Transverse colon (tissue), 4 donors: ENCODE results near the gene TGM1. TPM values are rescaled to one million over a fixed set of nuclear protein-coding genes. Genes with fewer than 3 reads are reported as not detected.
"Not testable (repeated sequence)": the region's sequence is repeated elsewhere in the genome, so short reads cannot be mapped to it uniquely, and the experiment has no call there.

Experiments
- DNase-seq: peaks from one replicate; pipeline ENCODE4 v3.0.0-alpha.2; 2019
- H3K27ac ChIP-seq, 4 donors: fragments of 200-600 bp; sonication (generic); 2 replicates each; pipeline ENCODE4 v1.5.1; 2016 to 2018; ENCODE audit warnings: inconsistent platforms in 4 of 4
- H3K27me3 ChIP-seq: fragments of 200-600 bp; sonication (generic); 2 replicates; pipeline ENCODE4 v1.5.1; 2017; ENCODE audit warnings: inconsistent platforms
- H3K36me3 ChIP-seq, 4 donors: fragments of 200-600 bp; sonication (generic); 2 replicates each; pipeline ENCODE4 v1.5.1; 2017 to 2019; ENCODE audit warnings: inconsistent platforms in 4 of 4
- H3K4me1 ChIP-seq, 4 donors: fragments of 200-600 bp; sonication (generic); 2 replicates each; pipeline ENCODE4 v1.5.1; 2017 to 2020; ENCODE audit warnings: inconsistent platforms in 4 of 4
- H3K4me3 ChIP-seq, 4 donors: fragments of 200-600 bp; sonication (generic); 1 replicate in 1 of 4; 2 replicates in 3 of 4; pipeline versions ENCODE4 v1.5.1 to v1.6.1; 2017 to 2019; ENCODE audit warnings: inconsistent platforms in 4 of 4
- H3K9me3 ChIP-seq, 2 donors: fragments of 200-600 bp; sonication (generic); 2 replicates each; pipeline ENCODE4 v1.5.1; 2017 to 2019; ENCODE audit warnings: inconsistent platforms in 2 of 2
- EP300 ChIP-seq: sonication (generic); formaldehyde crosslinking; IDR thresholded peaks from one replicate; pipeline ENCODE4 v1.6.1; 2017; ENCODE audit warnings: antibody characterized with exemption, low read depth
- POLR2A ChIP-seq: fragments of 450-650 bp; IDR thresholded peaks from one replicate; pipeline ENCODE4 v1.6.1; 2016; ENCODE audit warnings: antibody characterized with exemption, mild to moderate bottlenecking, moderate library complexity
- POLR2AphosphoS5 ChIP-seq, 3 donors: sonication (generic); formaldehyde crosslinking; IDR thresholded peaks; one replicate each; pipeline ENCODE4 v1.6.1; 2016; ENCODE audit warnings: antibody characterized with exemption in 3 of 3
- WGBS, 2 donors: methylation state at CpG; one replicate each; pipeline ENCODE4 v1.1.5; 2018; ENCODE audit warnings: low coverage in 1 of 2; 5-methylcytosine and 5-hydroxymethylcytosine counted together
- in situ Hi-C, 4 donors: fragments of 200-750 bp; cut with MboI; loops; one replicate each; pipeline versions ENCODE4 v1.15.0 to v1.15.1; 2017; ENCODE audit warnings: low sequenced_read_pairs in 3 of 4, low pct_ligation_motif_present in 1 of 4, low pct_unique_long_range_greater_than_20kb in 1 of 4
- intact Hi-C: fragments of 100-400 bp; cut with DNase I; formaldehyde crosslinking; loops from one replicate; pipeline ENCODE4 v1.15.1; 2023; ENCODE audit warnings: low total_unique reads
- total RNA-seq, 4 donors: library from RNA; depleted of rRNA; stranded (reverse); fragments of >200 nt; gene quantifications; one replicate each; pipeline ENCODE4 v1.1.0, GENCODE V29; 2016
- TF ChIP-seq, protein P1 (sequence below), 5 experiments: fragments of 200-600 bp in 3 of 5; fragments of 450-650 bp in 2 of 5; sonication (generic) in 3 of 5; IDR thresholded peaks; 1 replicate in 2 of 5; 2 replicates in 3 of 5; pipeline ENCODE4 v1.5.1; 2016 to 2017; ENCODE audit warnings: antibody characterized with exemption in 5 of 5, inconsistent platforms in 3 of 5, mild to moderate bottlenecking in 2 of 5, moderate library complexity in 1 of 5

Gene TGM1
- total RNA-seq, 4 donors from 2014 or later: 1.4 to 96.5 (median 2.2) TPM; not detected in 1

DNA sequence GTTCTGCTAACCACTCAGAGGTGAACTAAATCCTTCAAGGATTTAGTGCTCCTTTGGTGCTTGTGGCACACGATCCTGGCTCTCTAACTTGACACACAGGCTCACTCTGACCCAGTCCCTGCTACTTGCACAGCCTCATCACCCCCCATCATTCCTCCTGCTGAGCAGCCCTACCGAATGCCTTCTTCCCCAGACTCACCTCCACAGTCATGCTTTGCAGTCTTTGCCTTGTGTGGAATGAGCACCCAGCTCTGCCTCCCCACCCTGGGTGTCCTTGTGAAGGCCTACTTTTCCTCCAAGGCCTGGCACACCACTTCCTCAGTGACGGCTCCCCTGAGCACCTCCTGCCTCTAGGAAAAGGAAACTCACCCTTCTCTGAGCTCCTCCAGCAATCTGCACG, 12.6 kb downstream of the TGM1 start:
- Histone ChIP-seq H3K36me3 (no peaks in the 10 kb centered on the region), H3K4me1 (no peaks in the 10 kb centered on the region), H3K4me3 (no peak overlapping the region), H3K9me3 (no peaks in the 10 kb centered on the region), H3K27me3 (no peaks in the 10 kb centered on the region), H3K27ac (no peak overlapping the region)
- in situ Hi-C loops (no loop called here), intact Hi-C loops (no loop called here)
- 73 to 76% methylated on average over 4 of the region's 4 CpGs for WGBS, 2 donors
- DNase-seq: peak; percentile 6
- TF ChIP-seq POLR2AphosphoS5 (IDR thresholded peaks at IDR 0.05): no peak

- H3K4me3 ChIP-seq: no peak overlapping the region
- DNase-seq: peak; percentile 3
- TF ChIP-seq POLR2AphosphoS5 (IDR thresholded peaks at IDR 0.05): no peak
- TF ChIP-seq POLR2A: no peak
- no peak for TF ChIP-seq EP300
- TF ChIP-seq, protein P1, sequence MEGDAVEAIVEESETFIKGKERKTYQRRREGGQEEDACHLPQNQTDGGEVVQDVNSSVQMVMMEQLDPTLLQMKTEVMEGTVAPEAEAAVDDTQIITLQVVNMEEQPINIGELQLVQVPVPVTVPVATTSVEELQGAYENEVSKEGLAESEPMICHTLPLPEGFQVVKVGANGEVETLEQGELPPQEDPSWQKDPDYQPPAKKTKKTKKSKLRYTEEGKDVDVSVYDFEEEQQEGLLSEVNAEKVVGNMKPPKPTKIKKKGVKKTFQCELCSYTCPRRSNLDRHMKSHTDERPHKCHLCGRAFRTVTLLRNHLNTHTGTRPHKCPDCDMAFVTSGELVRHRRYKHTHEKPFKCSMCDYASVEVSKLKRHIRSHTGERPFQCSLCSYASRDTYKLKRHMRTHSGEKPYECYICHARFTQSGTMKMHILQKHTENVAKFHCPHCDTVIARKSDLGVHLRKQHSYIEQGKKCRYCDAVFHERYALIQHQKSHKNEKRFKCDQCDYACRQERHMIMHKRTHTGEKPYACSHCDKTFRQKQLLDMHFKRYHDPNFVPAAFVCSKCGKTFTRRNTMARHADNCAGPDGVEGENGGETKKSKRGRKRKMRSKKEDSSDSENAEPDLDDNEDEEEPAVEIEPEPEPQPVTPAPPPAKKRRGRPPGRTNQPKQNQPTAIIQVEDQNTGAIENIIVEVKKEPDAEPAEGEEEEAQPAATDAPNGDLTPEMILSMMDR (IDR thresholded peaks at IDR 0.05): no peak
- no peaks in the 10 kb centered on the region for H3K36me3 ChIP-seq
- 67% methylated on average over 9 of the region's 13 CpGs; no CpG with 5 or more reads in 1 of the 2 donors for WGBS, 2 donors
- intact Hi-C loops: no loop called here
- in situ Hi-C loops: loop anchor here (5.0 to 25.0 kb wide), 3 partner anchors 43 to 188 kb away; partner anchors contain the start of genes CBLN3 (in 3 of the 4), KHNYN (in 3 of the 4) and SDR39U1 (in 3 of the 4)
- H3K27ac ChIP-seq: no peak overlapping the region
- no peaks in the 10 kb centered on the region for H3K4me1 ChIP-seq
- H3K27me3 ChIP-seq: no peaks in the 10 kb centered on the region
- H3K9me3 ChIP-seq: no peaks in the 10 kb centered on the region
Observed at GRCh38 chr14:24249230-24250021, 13.6 kb downstream of the TGM1 start.

GRCh38 chr14:24247422-24247821, 15.6 kb downstream of the TGM1 start:
- intact Hi-C loops: no loop called here
- WGBS, 2 donors: 75% methylated on average over 7 of the region's 7 CpGs; no CpG with 5 or more reads in 1 of the 2 donors
- Histone ChIP-seq H3K9me3 (no peaks in the 10 kb centered on the region), H3K36me3 (no peaks in the 10 kb centered on the region), H3K4me3 (no peak overlapping the region), H3K27me3 (no peaks in the 10 kb centered on the region), H3K4me1 (peaks cover 4 to 8% (median 6%) of the 10 kb centered on the region in 4 donors), H3K27ac (peak overlapping the region in 1 of 4 donors; percentile 42)
- in situ Hi-C loops: loop anchor here (5.0 to 25.0 kb wide), 3 partner anchors 45 to 190 kb away; partner anchors contain the start of genes CBLN3 (in 3 of the 4), KHNYN (in 3 of the 4) and SDR39U1 (in 3 of the 4)
- TF ChIP-seq POLR2A (no peak), POLR2AphosphoS5 (IDR thresholded peaks at IDR 0.05) (no peak), EP300 (no peak)
- TF ChIP-seq, protein P1 (IDR thresholded peaks at IDR 0.05): no peak
- DNase-seq: no peak

GRCh38 chr14:24246765-24247212, 16.2 kb downstream of the TGM1 start:
- Histone ChIP-seq H3K27ac (peak overlapping the region in 1 of 4 donors; percentile 42), H3K4me1 (peaks cover 4 to 9% (median 8%) of the 10 kb centered on the region in 4 donors), H3K27me3 (no peaks in the 10 kb centered on the region), H3K4me3 (no peak overlapping the region), H3K9me3 (no peaks in the 10 kb centered on the region), H3K36me3 (no peaks in the 10 kb centered on the region)
- TF ChIP-seq, protein P1 (IDR thresholded peaks at IDR 0.05): no peak
- no peak for TF ChIP-seq EP300
- no peak for TF ChIP-seq POLR2A
- TF ChIP-seq POLR2AphosphoS5 (IDR thresholded peaks at IDR 0.05): no peak
- peak; percentile 5 for DNase-seq
- in situ Hi-C loops (loop anchor here (5.0 to 25.0 kb wide), 3 partner anchors 46 to 191 kb away; partner anchors contain the start of genes CBLN3 (in 3 of the 4), KHNYN (in 3 of the 4) and SDR39U1 (in 3 of the 4)), intact Hi-C loops (no loop called here)
- whole genome bisulfite sequencing, 2 donors: 75% methylated on average over 3 of the region's 3 CpGs; no CpG with 5 or more reads in 1 of the 2 donors

DNA sequence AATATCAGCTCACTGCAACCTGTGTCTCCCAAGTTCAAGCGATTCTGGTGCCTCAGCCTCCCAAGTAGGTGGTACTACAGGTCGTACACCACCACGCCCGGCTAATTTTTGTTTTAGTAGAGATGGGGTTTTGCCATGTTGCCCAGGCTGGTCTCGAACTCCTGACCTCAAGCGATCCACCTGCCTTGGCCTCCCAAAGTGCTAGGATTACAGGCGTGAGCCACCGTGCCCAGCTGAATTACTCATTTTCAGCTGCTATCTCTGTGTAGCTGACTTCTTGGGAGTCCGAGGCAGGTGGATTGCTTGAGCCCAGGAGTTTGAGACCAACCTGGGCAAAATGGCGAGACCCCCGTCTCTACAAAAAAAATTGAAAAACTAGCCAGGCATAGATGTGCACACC, 17.6 kb downstream of the TGM1 start:
- H3K4me3 ChIP-seq, H3K27ac ChIP-seq, H3K9me3 ChIP-seq, intact Hi-C loops, H3K27me3 ChIP-seq, H3K36me3 ChIP-seq: not testable (repeated sequence)
- 80 to 95% methylated on average over 1 to 11 of the region's 11 CpGs for WGBS, 2 donors
- H3K4me1 ChIP-seq: peaks cover 17 to 24% (median 22%) of the 10 kb centered on the region in 4 donors
- in situ Hi-C loops: loop anchor here (5.0 to 25.0 kb wide), 3 partner anchors 47 to 192 kb away; partner anchors contain the start of genes CBLN3 (in 3 of the 4), KHNYN (in 3 of the 4) and SDR39U1 (in 3 of the 4)
- DNase-seq: peak; percentile 4
